Measurements from ENCODE around the gene HS2ST1.
A peak's percentile ranks its signal among the peaks of the same experiment; 100 is the strongest.
"Not testable (repeated sequence)": the region's sequence is repeated elsewhere in the genome, so short reads cannot be mapped to it uniquely, and the experiment has no call there.

The HS2ST1 gene

GRCh38 chr1:87056974-87057373 is 142.5 kb downstream of the HS2ST1 start:
- H3K27ac Mint-ChIP-seq: no peak overlapping the region
- no peak overlapping the region for H3K4me3 Mint-ChIP-seq
- H3K9me3 Mint-ChIP-seq: no peaks in the 10 kb centered on the region
- H3K27me3 Mint-ChIP-seq (ENCODE audit: low read depth): no peaks in the 10 kb centered on the region
- no peaks in the 10 kb centered on the region for H3K36me3 Mint-ChIP-seq (ENCODE audit: low read depth)
- no peak for DNase-seq (ENCODE audit: low spot score)
- peaks cover 6% of the 10 kb centered on the region for H3K4me1 Mint-ChIP-seq (ENCODE audit: low read depth)

GRCh38 chr1:87058343-87058649 is 143.9 kb downstream of the HS2ST1 start:
- Mint-ChIP-seq H3K4me3 (no peak overlapping the region), H3K27me3 (ENCODE audit: low read depth) (no peaks in the 10 kb centered on the region), H3K9me3 (peaks cover 9% of the 10 kb centered on the region), H3K27ac (no peak overlapping the region), H3K36me3 (ENCODE audit: low read depth) (no peaks in the 10 kb centered on the region), H3K4me1 (ENCODE audit: low read depth) (peaks cover 8% of the 10 kb centered on the region)
- DNase-seq (ENCODE audit: low spot score): no peak

GRCh38 chr1:87061742-87062156 is 147.3 kb downstream of the HS2ST1 start:
- H3K27ac Mint-ChIP-seq: no peak overlapping the region
- H3K4me3 Mint-ChIP-seq: no peak overlapping the region
- H3K9me3 Mint-ChIP-seq: peaks cover 13% of the 10 kb centered on the region
- H3K4me1 Mint-ChIP-seq (ENCODE audit: low read depth): peaks cover 8% of the 10 kb centered on the region
- no peaks in the 10 kb centered on the region for H3K27me3 Mint-ChIP-seq (ENCODE audit: low read depth)
- no peak for DNase-seq (ENCODE audit: low spot score)
- peaks cover 9% of the 10 kb centered on the region for H3K36me3 Mint-ChIP-seq (ENCODE audit: low read depth)

- Mint-ChIP-seq H3K27me3 (ENCODE audit: low read depth) (no peaks in the 10 kb centered on the region), H3K27ac (no peak overlapping the region), H3K9me3 (peaks cover 13% of the 10 kb centered on the region), H3K4me1 (ENCODE audit: low read depth) (peaks cover 8% of the 10 kb centered on the region), H3K36me3 (ENCODE audit: low read depth) (peaks cover 9% of the 10 kb centered on the region), H3K4me3 (no peak overlapping the region)
- no peak for DNase-seq (ENCODE audit: low spot score)
Measured at GRCh38 chr1:87062687-87063086, 148.3 kb downstream of the HS2ST1 start.

GRCh38 chr1:87064309-87064708 is 149.9 kb downstream of the HS2ST1 start:
- H3K27ac Mint-ChIP-seq: no peak overlapping the region
- H3K27me3 Mint-ChIP-seq (ENCODE audit: low read depth): no peaks in the 10 kb centered on the region
- DNase-seq (ENCODE audit: low spot score): no peak
- peaks cover 9% of the 10 kb centered on the region for H3K36me3 Mint-ChIP-seq (ENCODE audit: low read depth)
- peaks cover 13% of the 10 kb centered on the region for H3K9me3 Mint-ChIP-seq
- peaks cover 5% of the 10 kb centered on the region for H3K4me1 Mint-ChIP-seq (ENCODE audit: low read depth)
- no peak overlapping the region for H3K4me3 Mint-ChIP-seq

GRCh38 chr1:87064986-87065385 is 150.6 kb downstream of the HS2ST1 start:
- no peak for DNase-seq (ENCODE audit: low spot score)
- no peak overlapping the region for H3K4me3 Mint-ChIP-seq
- H3K27me3 Mint-ChIP-seq (ENCODE audit: low read depth): no peaks in the 10 kb centered on the region
- no peak overlapping the region for H3K27ac Mint-ChIP-seq
- H3K4me1 Mint-ChIP-seq (ENCODE audit: low read depth): peaks cover 5% of the 10 kb centered on the region
- H3K36me3 Mint-ChIP-seq (ENCODE audit: low read depth): peaks cover 9% of the 10 kb centered on the region
- peaks cover 13% of the 10 kb centered on the region for H3K9me3 Mint-ChIP-seq

- not testable (repeated sequence) for H3K4me3 Mint-ChIP-seq; H3K4me1 Mint-ChIP-seq (ENCODE audit: low read depth); H3K27ac Mint-ChIP-seq; H3K36me3 Mint-ChIP-seq (ENCODE audit: low read depth); H3K27me3 Mint-ChIP-seq (ENCODE audit: low read depth); DNase-seq (ENCODE audit: low spot score)
- peaks cover 13% of the 10 kb centered on the region for H3K9me3 Mint-ChIP-seq
Measured at GRCh38 chr1:87066708-87067107, 152.3 kb downstream of the HS2ST1 start.

GRCh38 chr1:87072411-87072810 is 158.0 kb downstream of the HS2ST1 start:
- H3K27me3 Mint-ChIP-seq (ENCODE audit: low read depth): no peaks in the 10 kb centered on the region

GRCh38 chr1:87072904-87073303 is 158.5 kb downstream of the HS2ST1 start:
- no peak for DNase-seq (ENCODE audit: low spot score)
- Mint-ChIP-seq H3K9me3 (no peaks in the 10 kb centered on the region), H3K27ac (no peak overlapping the region), H3K4me1 (ENCODE audit: low read depth) (peaks cover 1% of the 10 kb centered on the region), H3K27me3 (ENCODE audit: low read depth) (no peaks in the 10 kb centered on the region), H3K4me3 (no peak overlapping the region), H3K36me3 (ENCODE audit: low read depth) (no peaks in the 10 kb centered on the region)

More at GRCh38 chr1:87072411-87072810, 158.0 kb downstream of the HS2ST1 start:
- no peaks in the 10 kb centered on the region for H3K4me1 Mint-ChIP-seq (ENCODE audit: low read depth)
- H3K9me3 Mint-ChIP-seq: no peaks in the 10 kb centered on the region
- DNase-seq (ENCODE audit: low spot score): no peak
- H3K27ac Mint-ChIP-seq: no peak overlapping the region
- no peak overlapping the region for H3K4me3 Mint-ChIP-seq
- H3K36me3 Mint-ChIP-seq (ENCODE audit: low read depth): no peaks in the 10 kb centered on the region

GRCh38 chr1:87074001-87074795 is 159.8 kb downstream of the HS2ST1 start:
- peaks cover 2% of the 10 kb centered on the region for H3K36me3 Mint-ChIP-seq (ENCODE audit: low read depth)
- no peak overlapping the region for H3K27ac Mint-ChIP-seq
- H3K27me3 Mint-ChIP-seq (ENCODE audit: low read depth): no peaks in the 10 kb centered on the region
- no peaks in the 10 kb centered on the region for H3K9me3 Mint-ChIP-seq
- DNase-seq (ENCODE audit: low spot score): no peak
- no peak overlapping the region for H3K4me3 Mint-ChIP-seq
- H3K4me1 Mint-ChIP-seq (ENCODE audit: low read depth): peaks cover 5% of the 10 kb centered on the region

- Mint-ChIP-seq H3K36me3 (ENCODE audit: low read depth) (peaks cover 2% of the 10 kb centered on the region), H3K9me3 (no peaks in the 10 kb centered on the region), H3K27me3 (ENCODE audit: low read depth) (no peaks in the 10 kb centered on the region), H3K27ac (no peak overlapping the region), H3K4me1 (ENCODE audit: low read depth) (peaks cover 10% of the 10 kb centered on the region), H3K4me3 (no peak overlapping the region)
- DNase-seq (ENCODE audit: low spot score): peak; percentile 16
Measured at GRCh38 chr1:87077959-87078639, 163.7 kb downstream of the HS2ST1 start.

- no peaks in the 10 kb centered on the region for H3K9me3 Mint-ChIP-seq
- peaks cover 9% of the 10 kb centered on the region for H3K4me1 Mint-ChIP-seq (ENCODE audit: low read depth)
- no peak for DNase-seq (ENCODE audit: low spot score)
Measured at GRCh38 chr1:87084244-87084836, 169.9 kb downstream of the HS2ST1 start.

GRCh38 chr1:87086120-87086519 is 171.7 kb downstream of the HS2ST1 start:
- H3K27ac Mint-ChIP-seq: no peak overlapping the region
- no peak overlapping the region for H3K4me3 Mint-ChIP-seq
- H3K27me3 Mint-ChIP-seq (ENCODE audit: low read depth): no peaks in the 10 kb centered on the region
- no peaks in the 10 kb centered on the region for H3K9me3 Mint-ChIP-seq
- H3K4me1 Mint-ChIP-seq (ENCODE audit: low read depth): peaks cover 12% of the 10 kb centered on the region
- H3K36me3 Mint-ChIP-seq (ENCODE audit: low read depth): no peaks in the 10 kb centered on the region
- no peak for DNase-seq (ENCODE audit: low spot score)

More at GRCh38 chr1:87084244-87084836, 169.9 kb downstream of the HS2ST1 start:
- Mint-ChIP-seq H3K27ac (no peak overlapping the region), H3K27me3 (ENCODE audit: low read depth) (no peaks in the 10 kb centered on the region), H3K4me3 (no peak overlapping the region), H3K36me3 (ENCODE audit: low read depth) (no peaks in the 10 kb centered on the region)

GRCh38 chr1:87089070-87089736 is 174.8 kb downstream of the HS2ST1 start:
- Mint-ChIP-seq H3K4me3 (no peak overlapping the region), H3K4me1 (ENCODE audit: low read depth) (peaks cover 13% of the 10 kb centered on the region), H3K27me3 (ENCODE audit: low read depth) (no peaks in the 10 kb centered on the region), H3K27ac (no peak overlapping the region), H3K9me3 (no peaks in the 10 kb centered on the region), H3K36me3 (ENCODE audit: low read depth) (no peaks in the 10 kb centered on the region)
- no peak for DNase-seq (ENCODE audit: low spot score)

All from T-helper 2 cell treated with Interferon-gamma antibody and Interleukin-4, amounts not matched to agents 5 μg/mL and 100 μg/mL, for 36 hours (primary cell).